Neural progenitor cell (in vitro differentiated cells): ENCODE results near the gene PDGFD.

Experiments used
- CTCF ChIP-seq: fragments of 200-600 bp; sonication (generic); IDR thresholded peaks from 2 replicates; pipeline ENCODE4 v1.5.1; 2017; ENCODE audit warnings: antibody characterized with exemption, mild to moderate bottlenecking
- EZH2 ChIP-seq: fragments of 200-600 bp; sonication (generic); IDR thresholded peaks from 2 replicates; pipeline ENCODE4 v1.6.1; 2017; ENCODE audit warnings: antibody characterized with exemption, mild to moderate bottlenecking, moderate library complexity

GRCh38 chr11:103985041-103985440, 178.9 kb downstream of the PDGFD start:
- no peak for TF ChIP-seq CTCF
- TF ChIP-seq EZH2 = no peak
